ENCODE results near the gene KAZN.

DNA sequence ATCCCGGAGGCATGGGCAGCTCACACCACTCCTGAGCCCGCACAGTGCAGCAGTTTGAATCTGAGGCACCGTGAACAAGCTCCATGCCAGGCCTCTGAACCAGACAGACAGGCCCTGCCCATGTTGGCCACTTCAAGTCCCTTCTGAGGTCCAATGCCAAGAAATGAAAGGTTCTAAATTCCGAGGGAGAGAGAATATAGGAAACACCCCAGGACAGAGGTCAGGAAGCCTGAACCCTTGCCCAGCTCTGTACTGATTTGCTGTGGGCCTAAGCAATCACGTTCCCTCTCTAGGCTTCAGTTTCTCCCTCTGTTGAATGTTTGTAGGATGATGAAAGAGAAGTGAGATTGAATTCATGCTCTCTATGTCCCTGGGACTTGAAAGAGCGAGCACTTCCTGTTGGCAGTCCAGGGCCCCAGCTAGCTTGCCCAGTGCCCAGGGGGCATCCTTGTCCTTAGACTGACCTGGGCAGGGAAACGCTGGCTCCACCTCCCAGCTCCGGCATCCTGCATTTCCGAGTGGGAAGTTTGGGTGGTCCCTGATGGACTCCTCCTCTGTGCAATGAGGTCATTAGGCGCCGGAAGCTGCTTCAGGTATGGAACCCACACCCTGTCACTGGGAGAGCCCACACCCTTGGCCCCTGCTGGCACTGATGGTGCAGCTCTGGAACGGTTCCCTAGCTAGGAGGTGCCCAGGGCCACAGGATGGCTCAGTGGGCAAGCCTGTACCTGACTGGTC is 312.7 kb downstream of the KAZN start:
- TF ChIP-seq, protein P1, sequence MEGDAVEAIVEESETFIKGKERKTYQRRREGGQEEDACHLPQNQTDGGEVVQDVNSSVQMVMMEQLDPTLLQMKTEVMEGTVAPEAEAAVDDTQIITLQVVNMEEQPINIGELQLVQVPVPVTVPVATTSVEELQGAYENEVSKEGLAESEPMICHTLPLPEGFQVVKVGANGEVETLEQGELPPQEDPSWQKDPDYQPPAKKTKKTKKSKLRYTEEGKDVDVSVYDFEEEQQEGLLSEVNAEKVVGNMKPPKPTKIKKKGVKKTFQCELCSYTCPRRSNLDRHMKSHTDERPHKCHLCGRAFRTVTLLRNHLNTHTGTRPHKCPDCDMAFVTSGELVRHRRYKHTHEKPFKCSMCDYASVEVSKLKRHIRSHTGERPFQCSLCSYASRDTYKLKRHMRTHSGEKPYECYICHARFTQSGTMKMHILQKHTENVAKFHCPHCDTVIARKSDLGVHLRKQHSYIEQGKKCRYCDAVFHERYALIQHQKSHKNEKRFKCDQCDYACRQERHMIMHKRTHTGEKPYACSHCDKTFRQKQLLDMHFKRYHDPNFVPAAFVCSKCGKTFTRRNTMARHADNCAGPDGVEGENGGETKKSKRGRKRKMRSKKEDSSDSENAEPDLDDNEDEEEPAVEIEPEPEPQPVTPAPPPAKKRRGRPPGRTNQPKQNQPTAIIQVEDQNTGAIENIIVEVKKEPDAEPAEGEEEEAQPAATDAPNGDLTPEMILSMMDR (IDR thresholded peaks at IDR 0.05; ENCODE audit: low read length), result no peak
- TF ChIP-seq EZH2 (IDR thresholded peaks at IDR 0.05; ENCODE audit: borderline replicate concordance, low read length), result no peak
